ENCODE measurements around the gene EFCAB9.

DNA sequence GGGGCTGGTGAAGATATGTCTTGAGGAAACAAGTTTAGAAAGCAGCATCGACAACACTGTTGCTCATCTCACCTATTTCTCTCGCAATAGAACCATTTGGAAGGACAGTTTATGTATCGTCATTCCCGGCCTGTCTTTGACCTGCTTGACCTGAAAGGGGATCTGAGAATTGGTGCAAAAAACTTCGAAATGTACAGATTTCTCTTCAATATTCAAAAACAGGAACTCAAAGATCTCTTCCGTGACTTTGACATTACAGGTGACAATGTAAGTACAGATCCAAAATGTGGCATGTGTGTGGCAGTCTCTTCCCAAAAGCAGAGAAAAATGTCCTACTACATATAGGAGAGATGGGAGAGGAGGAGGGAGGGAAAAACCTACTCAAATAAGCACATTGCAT is 6.5 kb downstream of the EFCAB9 start:
- TF ChIP-seq EZH2phosphoT487 (IDR thresholded peaks at IDR 0.05; ENCODE audit: borderline replicate concordance, low read depth): no peak
- no peak for TF ChIP-seq RAD21 (IDR thresholded peaks at IDR 0.05; ENCODE audit: low read length)
- TF ChIP-seq, protein P1, sequence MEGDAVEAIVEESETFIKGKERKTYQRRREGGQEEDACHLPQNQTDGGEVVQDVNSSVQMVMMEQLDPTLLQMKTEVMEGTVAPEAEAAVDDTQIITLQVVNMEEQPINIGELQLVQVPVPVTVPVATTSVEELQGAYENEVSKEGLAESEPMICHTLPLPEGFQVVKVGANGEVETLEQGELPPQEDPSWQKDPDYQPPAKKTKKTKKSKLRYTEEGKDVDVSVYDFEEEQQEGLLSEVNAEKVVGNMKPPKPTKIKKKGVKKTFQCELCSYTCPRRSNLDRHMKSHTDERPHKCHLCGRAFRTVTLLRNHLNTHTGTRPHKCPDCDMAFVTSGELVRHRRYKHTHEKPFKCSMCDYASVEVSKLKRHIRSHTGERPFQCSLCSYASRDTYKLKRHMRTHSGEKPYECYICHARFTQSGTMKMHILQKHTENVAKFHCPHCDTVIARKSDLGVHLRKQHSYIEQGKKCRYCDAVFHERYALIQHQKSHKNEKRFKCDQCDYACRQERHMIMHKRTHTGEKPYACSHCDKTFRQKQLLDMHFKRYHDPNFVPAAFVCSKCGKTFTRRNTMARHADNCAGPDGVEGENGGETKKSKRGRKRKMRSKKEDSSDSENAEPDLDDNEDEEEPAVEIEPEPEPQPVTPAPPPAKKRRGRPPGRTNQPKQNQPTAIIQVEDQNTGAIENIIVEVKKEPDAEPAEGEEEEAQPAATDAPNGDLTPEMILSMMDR (IDR thresholded peaks at IDR 0.05): no peak
- TF ChIP-seq GABPA (IDR thresholded peaks at IDR 0.05; ENCODE audit: low read depth): no peak
- TF ChIP-seq TAF1 (IDR thresholded peaks at IDR 0.05; ENCODE audit: borderline replicate concordance, low read depth, low read length): no peak
- no peak for TF ChIP-seq JUND (IDR thresholded peaks at IDR 0.05)
- no peak for TF ChIP-seq SMC3 (IDR thresholded peaks at IDR 0.05; ENCODE audit: low read depth, low read length)
